ENCODE results near the gene HLA-DRB1.

GRCh38 chr6:32570363-32570905, 19.2 kb downstream of the HLA-DRB1 start:
- TF ChIP-seq, protein P1, sequence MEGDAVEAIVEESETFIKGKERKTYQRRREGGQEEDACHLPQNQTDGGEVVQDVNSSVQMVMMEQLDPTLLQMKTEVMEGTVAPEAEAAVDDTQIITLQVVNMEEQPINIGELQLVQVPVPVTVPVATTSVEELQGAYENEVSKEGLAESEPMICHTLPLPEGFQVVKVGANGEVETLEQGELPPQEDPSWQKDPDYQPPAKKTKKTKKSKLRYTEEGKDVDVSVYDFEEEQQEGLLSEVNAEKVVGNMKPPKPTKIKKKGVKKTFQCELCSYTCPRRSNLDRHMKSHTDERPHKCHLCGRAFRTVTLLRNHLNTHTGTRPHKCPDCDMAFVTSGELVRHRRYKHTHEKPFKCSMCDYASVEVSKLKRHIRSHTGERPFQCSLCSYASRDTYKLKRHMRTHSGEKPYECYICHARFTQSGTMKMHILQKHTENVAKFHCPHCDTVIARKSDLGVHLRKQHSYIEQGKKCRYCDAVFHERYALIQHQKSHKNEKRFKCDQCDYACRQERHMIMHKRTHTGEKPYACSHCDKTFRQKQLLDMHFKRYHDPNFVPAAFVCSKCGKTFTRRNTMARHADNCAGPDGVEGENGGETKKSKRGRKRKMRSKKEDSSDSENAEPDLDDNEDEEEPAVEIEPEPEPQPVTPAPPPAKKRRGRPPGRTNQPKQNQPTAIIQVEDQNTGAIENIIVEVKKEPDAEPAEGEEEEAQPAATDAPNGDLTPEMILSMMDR (IDR thresholded peaks at IDR 0.05), result no peak
- TF ChIP-seq POLR2A (IDR thresholded peaks at IDR 0.05), result no peak
- no peak for TF ChIP-seq EP300 (IDR thresholded peaks at IDR 0.05)
